SU-DHL-6 (cell line): ENCODE measurements around the gene NFIC.

ENCODE experiments used
- CTCF ChIP-seq: fragments of 200-600 bp; sonication (generic); IDR thresholded peaks from one replicate; pipeline ENCODE4 v1.5.1; 2017; ENCODE audit warnings: antibody characterized with exemption, mild to moderate bottlenecking, low read length, moderate library complexity; ENCODE audit not compliant: insufficient read depth, poor library complexity, severe bottlenecking
- EZH2phosphoT487 ChIP-seq: fragments of 200-600 bp; sonication (generic), shearing (Covaris generic); conservative IDR thresholded peaks from 2 replicates; pipeline ENCODE4 v1.6.1; 2018; ENCODE audit warnings: mild to moderate bottlenecking, antibody characterized with exemption, low read length, moderate library complexity, mixed read lengths

DNA sequence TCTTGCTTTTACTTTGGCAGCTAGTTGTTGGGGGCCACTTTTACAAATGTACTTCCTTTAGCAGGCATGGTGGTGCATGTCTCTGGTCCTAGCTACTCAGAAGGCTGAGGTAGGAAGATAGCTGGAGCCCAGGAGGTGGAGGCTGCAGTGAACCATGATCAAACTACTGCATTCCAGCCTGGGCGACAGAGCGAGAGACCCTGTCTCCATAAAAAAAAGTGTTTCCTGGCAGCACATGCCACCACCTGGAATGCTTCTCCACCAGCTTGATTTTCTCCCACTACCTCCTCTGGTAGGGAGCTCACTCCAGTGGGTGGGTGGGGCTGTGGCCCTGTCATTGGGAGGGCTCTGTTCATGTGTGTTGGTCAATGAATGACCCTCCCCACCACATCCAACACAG is 152.3 kb downstream of the NFIC start:
- TF ChIP-seq CTCF (no peak), EZH2phosphoT487 (no peak)
